Kidney epithelial cell (primary cell): Measurements from ENCODE around the gene SEL1L2. TPM values are rescaled to one million over a fixed set of nuclear protein-coding genes. Genes with fewer than 3 reads are reported as not detected.

Source experiments
- DNase-seq: peaks from one replicate; pipeline ENCODE4 v3.0.0-alpha.2; 2010; ENCODE audit warnings: low read depth
- H3K27me3 ChIP-seq: 2 replicates; pipeline ENCODE4 v1.6.0; 2011; ENCODE audit warnings: low read length; ENCODE audit not compliant: control insufficient read depth, insufficient read depth
- H3K36me3 ChIP-seq: 2 replicates; pipeline ENCODE4 v1.5.1; 2011; ENCODE audit warnings: low read length; ENCODE audit not compliant: control insufficient read depth, insufficient read depth
- H3K4me3 ChIP-seq: 2 replicates; pipeline ENCODE4 v1.5.1; 2011; ENCODE audit warnings: low read depth, mild to moderate bottlenecking, control low read depth, low read length
- CTCF ChIP-seq: IDR thresholded peaks from 2 replicates; pipeline ENCODE4 v1.5.1; 2011; ENCODE audit warnings: mild to moderate bottlenecking, moderate library complexity, low read length, control low read depth, inconsistent platforms; ENCODE audit not compliant: insufficient read depth, poor library complexity, severe bottlenecking
- total RNA-seq: library from RNA; depleted of rRNA; stranded (reverse); fragments of >200 nt; gene quantifications from 2 replicates; pipeline ENCODE4 v1.2.3, GENCODE V29; 2015

The SEL1L2 gene
- total RNA-seq, 1 donor from 2014 or later: not detected

- no peaks in the 10 kb centered on the region for H3K27me3 ChIP-seq
- H3K36me3 ChIP-seq: no peaks in the 10 kb centered on the region
- no peak overlapping the region for H3K4me3 ChIP-seq
- TF ChIP-seq CTCF: no peak
- DNase-seq: no peak
Observed at GRCh38 chr20:13927171-13927570, 63.2 kb downstream of the SEL1L2 start.

- no peak for TF ChIP-seq CTCF
- H3K4me3 ChIP-seq: no peak overlapping the region
- no peaks in the 10 kb centered on the region for H3K27me3 ChIP-seq
- no peaks in the 10 kb centered on the region for H3K36me3 ChIP-seq
- no peak for DNase-seq
Observed at GRCh38 chr20:13922241-13922640, 68.2 kb downstream of the SEL1L2 start.

- Histone ChIP-seq H3K4me3 (no peak overlapping the region), H3K27me3 (no peaks in the 10 kb centered on the region), H3K36me3 (no peaks in the 10 kb centered on the region)
- no peak for DNase-seq
- no peak for TF ChIP-seq CTCF
Observed at GRCh38 chr20:13915284-13915683, 75.1 kb downstream of the SEL1L2 start.

- TF ChIP-seq CTCF: no peak
- H3K36me3 ChIP-seq: no peaks in the 10 kb centered on the region
- no peaks in the 10 kb centered on the region for H3K27me3 ChIP-seq
- H3K4me3 ChIP-seq: no peak overlapping the region
- DNase-seq: no peak
Observed at GRCh38 chr20:13913572-13913971, 76.8 kb downstream of the SEL1L2 start.

- H3K36me3 ChIP-seq: no peaks in the 10 kb centered on the region
- H3K27me3 ChIP-seq: no peaks in the 10 kb centered on the region
- H3K4me3 ChIP-seq: no peak overlapping the region
- DNase-seq: no peak
- no peak for TF ChIP-seq CTCF
Observed at GRCh38 chr20:13913131-13913530, 77.3 kb downstream of the SEL1L2 start.

- no peak for TF ChIP-seq CTCF
Observed at GRCh38 chr20:13910492-13910891, 79.9 kb downstream of the SEL1L2 start.

More at GRCh38 chr20:13910492-13910891, 79.9 kb downstream of the SEL1L2 start:
- H3K4me3 ChIP-seq: no peak overlapping the region
- DNase-seq: no peak
- H3K36me3 ChIP-seq: no peaks in the 10 kb centered on the region
- H3K27me3 ChIP-seq: no peaks in the 10 kb centered on the region
